Measurements from ENCODE around the gene S100A5.

S100A5 gene

DNA sequence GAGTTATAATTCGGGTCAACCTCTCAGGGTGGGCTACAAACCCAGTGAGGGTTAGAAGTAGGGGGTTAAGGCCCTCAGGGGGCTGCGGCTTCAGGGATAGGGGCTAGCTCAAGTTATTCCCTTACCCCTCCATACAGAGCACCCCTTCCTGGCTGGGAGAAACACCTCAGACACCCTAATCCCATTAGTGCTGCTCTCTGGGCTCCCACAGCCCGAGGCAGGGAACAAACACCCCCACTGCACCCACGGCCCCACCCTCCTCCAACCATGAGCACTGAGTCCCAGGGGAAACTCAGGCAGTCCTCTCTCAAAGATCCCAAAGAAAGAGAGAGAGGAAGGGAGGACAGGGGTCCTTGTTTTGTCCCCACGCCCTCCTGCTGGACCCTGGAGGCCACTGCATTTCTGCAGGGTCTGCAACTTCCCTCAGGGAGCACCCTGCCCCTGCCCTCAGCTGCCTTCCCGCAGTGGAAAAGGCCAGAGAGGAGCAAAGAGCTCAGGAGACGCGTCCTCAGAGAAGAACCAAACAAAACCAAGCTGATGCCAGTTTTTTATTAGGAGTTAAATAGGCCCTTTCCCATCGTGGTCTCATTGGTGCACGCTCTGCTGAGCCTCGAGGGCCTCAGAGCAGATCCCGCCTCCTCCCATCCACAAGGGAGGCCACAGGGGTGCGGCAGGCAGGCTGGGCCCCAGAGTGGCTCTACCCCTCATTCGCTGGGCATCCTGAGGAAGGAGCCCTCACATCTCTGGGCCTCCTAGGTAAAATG lies 6.2 kb upstream of the S100A5 start:
- DNase-seq, result no peak

DNA sequence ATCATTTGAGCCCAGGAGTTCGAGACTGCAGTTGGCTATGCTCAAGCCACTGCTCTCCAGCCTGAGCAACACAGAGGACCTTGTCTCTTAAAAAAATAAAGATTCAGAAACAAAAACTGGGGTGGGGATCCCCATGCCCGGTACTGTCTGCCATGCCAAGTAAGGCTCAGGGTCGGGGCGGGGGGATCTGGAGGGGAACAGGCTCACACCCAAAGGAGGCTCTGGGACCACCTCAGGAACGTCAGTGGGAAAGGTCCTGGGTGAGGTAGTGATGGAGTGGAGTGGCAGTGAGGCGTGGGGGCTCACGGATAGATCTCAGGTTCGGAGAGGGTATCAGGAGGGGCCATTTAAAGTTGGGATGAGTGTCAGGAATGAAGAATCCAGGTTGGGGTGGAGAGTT lies 5.6 kb upstream of the S100A5 start:
- no peak for DNase-seq

GRCh38 chr1:153545067-153546055 lies 4.6 kb upstream of the S100A5 start, which contains the start of gene S100A4:
S100A4 (minus strand) TSS chr1:153545806; CDS start chr1:153544794, 1,012 bp downstream.
- peak; percentile 99 for DNase-seq

GRCh38 chr1:153544453-153545066 lies 3.8 kb upstream of the S100A5 start:
- DNase-seq, result no peak

GRCh38 chr1:153543736-153544135 lies 3.0 kb upstream of the S100A5 start:
- DNase-seq, result no peak

DNA sequence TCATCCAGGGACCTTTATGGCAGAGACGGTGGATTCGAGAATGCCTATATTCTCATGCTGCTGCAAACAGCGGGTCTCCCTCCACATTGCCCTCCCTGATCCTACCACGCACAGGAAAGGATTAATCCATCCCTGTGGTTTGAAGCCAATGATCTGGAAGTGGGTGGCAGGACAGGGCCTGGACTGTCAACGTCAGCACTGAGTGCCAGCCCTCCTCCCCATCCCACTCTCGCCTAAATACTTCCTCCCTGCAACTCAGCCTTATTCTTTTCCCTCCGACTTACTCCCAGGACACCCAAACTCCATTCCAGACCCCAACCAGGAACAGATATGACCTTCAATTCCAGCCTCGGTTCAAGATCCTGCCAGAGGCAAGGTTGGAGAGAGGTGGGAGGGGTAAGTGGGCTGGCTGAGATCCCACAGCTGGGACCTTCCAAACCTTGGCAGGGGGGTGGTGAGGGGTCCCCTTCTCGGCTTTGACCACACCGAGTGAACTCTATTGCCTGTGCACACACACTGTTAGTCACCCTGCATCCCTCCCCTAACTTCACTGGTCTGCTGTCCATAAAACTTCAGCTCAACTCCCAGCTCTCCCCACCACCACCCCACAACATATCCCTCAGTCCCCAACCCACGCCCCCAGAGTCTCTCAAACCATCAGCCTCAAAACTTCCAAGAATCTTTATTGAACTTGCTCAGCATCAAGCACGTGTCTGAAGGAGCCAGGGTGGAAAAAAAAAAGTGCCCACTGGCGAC lies 2.4 kb upstream of the S100A5 start:
- no peak for DNase-seq

DNA sequence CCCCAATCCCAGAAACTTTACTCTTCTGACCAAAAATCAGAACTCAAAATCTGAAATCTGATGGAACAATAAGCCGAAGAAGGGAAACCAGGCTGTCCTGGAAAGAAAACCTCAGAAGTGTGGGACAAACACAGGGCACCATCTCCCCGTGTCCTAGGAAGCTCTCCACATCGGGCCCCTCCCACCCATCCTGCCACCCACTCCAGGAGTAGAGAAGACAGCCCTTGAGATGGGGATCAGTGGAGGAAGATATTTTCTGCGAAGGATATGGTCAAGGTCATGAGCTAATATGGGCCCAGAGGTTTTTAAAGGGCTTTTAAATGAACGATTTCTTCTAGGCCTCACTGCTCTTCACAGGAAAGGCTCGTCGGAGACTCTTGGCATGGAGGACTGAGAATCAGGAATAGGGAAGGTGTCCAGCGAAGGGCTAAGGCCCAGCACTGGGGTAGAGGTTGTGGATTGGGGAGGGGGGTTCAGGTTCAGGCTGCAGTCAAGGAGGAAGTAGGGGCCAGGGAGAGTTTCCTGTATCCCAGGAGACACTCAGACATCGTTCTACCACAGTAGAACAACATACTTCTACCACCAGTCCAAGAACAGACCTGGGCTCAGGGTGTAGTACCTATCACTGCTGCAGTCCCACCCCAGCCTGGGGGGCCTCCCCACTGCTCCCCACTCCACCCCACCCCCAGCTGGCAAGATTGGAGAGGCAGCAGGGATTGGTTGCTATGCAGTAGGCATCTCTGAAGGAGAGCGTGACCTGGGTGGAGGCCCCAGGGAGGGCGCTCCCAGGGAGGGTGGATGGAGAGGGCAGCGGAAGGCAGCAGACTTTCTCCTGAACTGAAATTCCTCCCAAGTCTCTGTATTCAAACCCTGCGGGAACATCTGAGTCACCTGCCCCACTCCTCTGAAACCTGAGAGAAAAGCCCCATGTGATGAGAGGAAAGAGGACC lies 1.2 kb upstream of the S100A5 start:
- no peak for DNase-seq

DNA sequence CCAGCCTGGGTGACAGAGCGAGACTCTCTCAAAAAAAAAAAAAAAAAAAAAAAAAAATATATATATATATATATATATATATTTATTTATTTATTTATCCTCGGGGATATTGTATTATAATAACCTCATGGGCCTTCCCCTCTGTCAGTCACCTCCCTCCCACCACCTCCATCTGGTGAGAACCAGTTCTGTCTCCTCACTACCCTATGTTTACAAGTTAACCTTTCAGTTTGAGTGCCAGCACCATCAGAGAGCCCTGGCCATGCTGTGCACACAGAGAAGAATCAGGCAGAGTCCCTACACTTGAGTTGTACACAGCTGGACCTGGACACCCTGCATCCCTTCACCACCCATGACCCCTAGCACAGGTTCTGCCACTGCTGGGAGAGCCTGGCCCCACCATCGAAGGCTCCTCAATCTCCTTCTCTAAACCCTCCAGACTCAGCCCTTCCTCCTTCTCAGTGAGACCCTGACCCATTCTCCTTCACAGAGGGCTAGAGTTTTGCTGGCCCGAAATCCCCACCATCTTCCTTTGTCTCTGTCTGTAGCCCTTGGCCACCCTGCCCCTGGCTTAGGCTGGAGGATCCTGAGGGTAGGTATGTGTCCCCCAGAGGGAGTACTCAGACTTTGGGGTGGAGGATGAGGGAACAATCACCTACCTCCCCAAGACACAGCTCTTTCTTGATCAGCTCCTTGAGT lies 1.2 kb downstream of the S100A5 start:
- no peak for DNase-seq

GRCh38 chr1:153538315-153538821 lies 2.4 kb downstream of the S100A5 start:
- peak; percentile 60 to 83 for DNase-seq

DNA sequence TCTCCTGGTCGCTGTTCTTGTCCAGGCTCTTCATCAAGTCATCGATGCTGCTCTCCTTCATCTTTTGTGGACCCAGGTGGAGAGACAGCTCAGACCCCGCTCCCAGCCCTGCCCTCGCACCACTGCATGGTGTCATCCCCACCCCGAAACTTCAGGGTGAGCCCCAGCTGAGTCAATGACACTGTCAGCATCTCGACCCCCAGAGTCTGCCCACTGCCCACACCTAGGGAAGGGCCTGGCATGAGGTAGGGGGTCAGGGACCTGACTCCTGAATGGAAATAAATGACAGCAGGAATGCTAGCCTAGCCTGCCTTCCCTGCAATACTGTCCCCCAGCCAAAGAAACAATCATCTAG lies 3.4 kb downstream of the S100A5 start:
- no peak for DNase-seq

- no peak for DNase-seq
Observed at GRCh38 chr1:153536671-153537375, 3.9 kb downstream of the S100A5 start.

GRCh38 chr1:153536012-153536670 lies 4.6 kb downstream of the S100A5 start:
- DNase-seq, result peak; percentile 74 to 88

DNA sequence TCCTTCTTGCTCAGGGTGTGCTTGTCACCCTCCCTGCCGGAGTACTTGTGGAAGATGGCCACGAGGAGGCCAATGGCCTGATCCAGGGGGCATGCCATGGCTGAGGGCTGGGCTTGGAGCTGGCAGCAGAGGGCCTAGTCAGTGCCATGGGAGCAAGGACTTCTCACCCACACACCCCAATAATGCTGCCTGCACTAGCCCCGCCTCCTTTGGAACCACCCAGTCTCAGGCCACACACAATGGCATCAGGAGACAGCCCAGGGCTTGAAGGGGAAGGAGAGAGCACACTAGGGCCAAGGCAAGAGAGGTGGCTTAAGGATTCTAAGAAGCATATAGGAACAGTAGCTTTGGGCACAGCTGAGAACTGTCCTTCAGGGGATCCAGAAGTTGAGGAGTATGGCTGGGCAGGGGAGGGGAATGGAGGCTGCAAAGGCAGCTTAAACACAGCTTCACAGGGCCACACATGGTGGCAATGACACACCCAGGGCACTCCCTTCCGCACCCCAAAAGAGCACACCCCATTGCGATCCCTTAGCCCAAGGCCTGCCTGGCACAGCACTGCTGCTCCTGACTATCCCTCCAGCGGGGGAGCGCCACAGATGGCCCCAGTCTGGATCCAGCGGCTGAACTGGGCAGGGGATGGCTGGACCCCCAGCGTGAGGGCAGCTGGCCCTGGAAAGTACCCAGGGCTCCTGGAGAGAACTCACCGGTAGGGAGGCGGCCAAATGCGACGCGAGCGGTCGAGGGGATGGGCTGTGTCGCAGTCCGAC lies 5.3 kb downstream of the S100A5 start, which contains the start of gene S100A6:
Gene S100A6 (minus strand): TSS at position 750 of the 770 bp plus-strand sequence. CDS start 652 bp downstream, at position 98.
- no peak for DNase-seq

GRCh38 chr1:153534925-153535241 lies 5.9 kb downstream of the S100A5 start:
- DNase-seq, result no peak

DNA sequence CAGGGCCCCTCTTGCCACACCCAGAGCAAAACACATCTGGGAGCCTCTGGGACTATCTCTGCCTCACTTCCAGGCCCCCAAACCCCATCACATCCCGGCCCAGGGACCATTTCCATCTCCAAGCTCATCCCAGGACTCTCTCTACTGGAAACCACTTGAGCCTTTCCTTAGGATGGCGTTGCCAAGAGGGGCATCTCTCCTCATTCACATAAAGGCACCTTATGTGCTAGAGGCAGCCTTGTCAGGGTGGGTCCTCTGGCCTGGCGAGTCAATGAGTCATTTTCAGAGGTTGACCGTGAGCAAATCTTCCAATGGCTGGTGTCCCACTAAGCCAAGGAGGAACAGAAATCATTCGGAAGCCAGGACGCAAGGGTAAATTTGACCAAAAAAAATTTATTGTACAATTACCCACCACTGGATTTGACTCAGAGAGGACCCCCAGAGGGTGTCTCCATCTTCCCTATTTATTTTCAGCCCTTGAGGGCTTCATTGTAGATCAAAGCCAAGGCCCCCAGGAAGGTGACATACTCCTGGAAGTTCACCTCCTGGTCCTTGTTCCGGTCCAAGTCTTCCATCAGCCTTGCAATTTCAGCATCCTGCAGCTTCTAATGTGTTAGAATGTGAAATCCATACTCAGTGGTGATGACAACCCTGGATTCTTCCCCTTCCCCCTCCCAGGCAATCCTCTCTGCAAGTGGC lies 6.4 kb downstream of the S100A5 start:
- DNase-seq, result no peak

- peak; percentile 78 to 88 for DNase-seq
Observed at GRCh38 chr1:153533689-153534201, 7.0 kb downstream of the S100A5 start.

GRCh38 chr1:153532769-153533599 lies 7.8 kb downstream of the S100A5 start:
- peak; percentile 94 to 95 for DNase-seq

All from SHP77 (cell line).